ENCODE measurements around the gene VASH1.
"Not testable (repeated sequence)": the region's sequence is repeated elsewhere in the genome, so short reads cannot be mapped to it uniquely, and the experiment has no call there.

Gene VASH1

GRCh38 chr14:76727384-76727783 lies 33.9 kb upstream of the VASH1 start:
- DNase-seq (ENCODE audit: low read depth) = no peak
- TF ChIP-seq CTCF (conservative IDR thresholded peaks at IDR 0.05; ENCODE audit: low read depth, low read length) = no peak
- H3K4me3 ChIP-seq (ENCODE audit: low read length) = no peak overlapping the region

- no peak overlapping the region for H3K4me3 ChIP-seq (ENCODE audit: low read length)
- no peak for TF ChIP-seq CTCF (conservative IDR thresholded peaks at IDR 0.05; ENCODE audit: low read depth, low read length)
- DNase-seq (ENCODE audit: low read depth) = no peak
Measured at GRCh38 chr14:76727901-76728300, 33.4 kb upstream of the VASH1 start.

GRCh38 chr14:76729258-76729657 lies 32.0 kb upstream of the VASH1 start:
- no peak for DNase-seq (ENCODE audit: low read depth)
- no peak overlapping the region for H3K4me3 ChIP-seq (ENCODE audit: low read length)
- TF ChIP-seq CTCF (conservative IDR thresholded peaks at IDR 0.05; ENCODE audit: low read depth, low read length) = no peak

GRCh38 chr14:76729953-76730505 lies 31.2 kb upstream of the VASH1 start:
- TF ChIP-seq CTCF (conservative IDR thresholded peaks at IDR 0.05; ENCODE audit: low read depth, low read length) = no peak
- H3K4me3 ChIP-seq (ENCODE audit: low read length) = no peak overlapping the region
- DNase-seq (ENCODE audit: low read depth) = no peak

GRCh38 chr14:76734501-76734900 lies 26.8 kb upstream of the VASH1 start:
- not testable (repeated sequence) for H3K4me3 ChIP-seq (ENCODE audit: low read length); DNase-seq (ENCODE audit: low read depth)

- no peak overlapping the region for H3K4me3 ChIP-seq (ENCODE audit: low read length)
- no peak for DNase-seq (ENCODE audit: low read depth)
- TF ChIP-seq CTCF (conservative IDR thresholded peaks at IDR 0.05; ENCODE audit: low read depth, low read length) = no peak
Measured at GRCh38 chr14:76736514-76736913, 24.8 kb upstream of the VASH1 start.

GRCh38 chr14:76741074-76741473 lies 20.2 kb upstream of the VASH1 start:
- no peak overlapping the region for H3K4me3 ChIP-seq (ENCODE audit: low read length)
- DNase-seq (ENCODE audit: low read depth) = no peak
- TF ChIP-seq CTCF (conservative IDR thresholded peaks at IDR 0.05; ENCODE audit: low read depth, low read length) = no peak

- TF ChIP-seq CTCF (conservative IDR thresholded peaks at IDR 0.05; ENCODE audit: low read depth, low read length) = no peak
- no peak for DNase-seq (ENCODE audit: low read depth)
- no peak overlapping the region for H3K4me3 ChIP-seq (ENCODE audit: low read length)
Measured at GRCh38 chr14:76742185-76742584, 19.1 kb upstream of the VASH1 start.
